ENCODE results near the gene ZFHX3. TPM values are rescaled to one million over a fixed set of nuclear protein-coding genes. Genes with fewer than 3 reads are reported as not detected.
A peak's percentile ranks its signal among the peaks of the same experiment; 100 is the strongest.

The ZFHX3 gene
- total and polyA plus RNA-seq, 2 donors (not counting 1 experiment from before 2014, with no cell fraction given), result 4.7 to 7.3 TPM

DNA sequence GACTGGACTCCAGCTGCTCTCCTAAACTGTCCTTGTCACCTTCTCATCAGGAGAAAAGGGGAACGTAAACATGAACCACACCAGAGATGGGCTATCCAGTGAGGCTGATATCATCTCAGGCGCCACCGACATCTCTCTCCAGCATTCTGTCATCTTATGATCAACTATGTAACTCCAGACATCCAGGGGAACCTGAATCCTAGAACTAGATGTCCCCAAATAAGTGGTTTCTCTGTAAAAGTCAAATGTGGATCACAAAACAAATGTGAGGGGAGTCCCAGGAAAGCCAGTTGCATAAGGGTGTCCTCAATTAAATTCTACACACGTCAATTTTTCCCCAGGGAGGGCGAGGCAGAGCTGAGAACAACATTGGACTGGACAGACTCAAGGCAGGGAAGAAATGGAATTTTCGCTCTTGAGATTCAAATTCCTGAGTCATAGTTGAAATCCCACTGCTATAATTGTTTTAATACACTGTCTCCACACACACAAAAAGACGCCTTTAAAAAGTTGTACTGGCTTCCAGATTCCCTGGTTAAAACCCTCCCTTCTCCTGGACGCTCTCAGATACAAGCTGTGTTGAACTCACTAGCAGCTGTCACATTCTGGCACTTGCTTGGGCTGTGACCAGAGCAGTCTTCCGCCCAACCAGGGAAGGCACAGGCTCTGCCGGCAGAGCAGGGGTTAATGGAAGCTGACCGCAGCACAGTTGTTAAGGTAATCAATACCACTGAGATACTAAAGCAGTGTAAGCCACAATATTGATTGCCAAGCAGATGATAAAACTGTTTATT, 62.6 kb downstream of the ZFHX3 start:
- Histone ChIP-seq H3K4me2 (ENCODE audit: extremely low read depth, insufficient read depth, low read length) (peak overlapping the region; percentile 55), H2AFZ (ENCODE audit: low read length) (no peak overlapping the region), H4K20me1 (ENCODE audit: control insufficient read depth, extremely low read depth, insufficient read depth, low read length) (no peaks in the 10 kb centered on the region), H3K9me3 (ENCODE audit: control insufficient read depth, insufficient read depth, low read depth, low read length) (no peaks in the 10 kb centered on the region), H3K4me3 (replicated peaks in 1 of 4; ENCODE audit: control extremely low read depth in 1 of 4, insufficient read depth in 1 of 4, low read depth in 3 of 4, low read length in 4 of 4) (peak overlapping the region in 2 of 4 experiments; percentile 3 to 8), H3K27me3 (ENCODE audit: control insufficient read depth, insufficient read depth, low read length) (no peaks in the 10 kb centered on the region), H3K4me1 (ENCODE audit: control insufficient read depth, extremely low read depth, insufficient read depth, low read length) (peaks cover 15% of the 10 kb centered on the region), H3K9ac (ENCODE audit: insufficient read depth, low read length) (no peak overlapping the region), H3K36me3 (ENCODE audit: control insufficient read depth, insufficient read depth, low read length) (no peaks in the 10 kb centered on the region), H3K27ac (ENCODE audit: insufficient read depth, low read length) (peak overlapping the region; percentile 67), H3K79me2 (ENCODE audit: control insufficient read depth, insufficient read depth, low read length) (peaks cover 74% of the 10 kb centered on the region)
- DNase-seq (ENCODE audit: low read depth in 2 of 2), result peak; percentile 56 to 81
- TF ChIP-seq EZH2 (IDR thresholded peaks at IDR 0.05; ENCODE audit: low read length, missing control alignments), result no peak
- TF ChIP-seq, protein P1, sequence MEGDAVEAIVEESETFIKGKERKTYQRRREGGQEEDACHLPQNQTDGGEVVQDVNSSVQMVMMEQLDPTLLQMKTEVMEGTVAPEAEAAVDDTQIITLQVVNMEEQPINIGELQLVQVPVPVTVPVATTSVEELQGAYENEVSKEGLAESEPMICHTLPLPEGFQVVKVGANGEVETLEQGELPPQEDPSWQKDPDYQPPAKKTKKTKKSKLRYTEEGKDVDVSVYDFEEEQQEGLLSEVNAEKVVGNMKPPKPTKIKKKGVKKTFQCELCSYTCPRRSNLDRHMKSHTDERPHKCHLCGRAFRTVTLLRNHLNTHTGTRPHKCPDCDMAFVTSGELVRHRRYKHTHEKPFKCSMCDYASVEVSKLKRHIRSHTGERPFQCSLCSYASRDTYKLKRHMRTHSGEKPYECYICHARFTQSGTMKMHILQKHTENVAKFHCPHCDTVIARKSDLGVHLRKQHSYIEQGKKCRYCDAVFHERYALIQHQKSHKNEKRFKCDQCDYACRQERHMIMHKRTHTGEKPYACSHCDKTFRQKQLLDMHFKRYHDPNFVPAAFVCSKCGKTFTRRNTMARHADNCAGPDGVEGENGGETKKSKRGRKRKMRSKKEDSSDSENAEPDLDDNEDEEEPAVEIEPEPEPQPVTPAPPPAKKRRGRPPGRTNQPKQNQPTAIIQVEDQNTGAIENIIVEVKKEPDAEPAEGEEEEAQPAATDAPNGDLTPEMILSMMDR (conservative IDR thresholded peaks at IDR 0.05 in 1 of 2, IDR thresholded peaks at IDR 0.05 in 1 of 2; ENCODE audit: low read depth in 1 of 2, low read length in 2 of 2), result no peak

DNA sequence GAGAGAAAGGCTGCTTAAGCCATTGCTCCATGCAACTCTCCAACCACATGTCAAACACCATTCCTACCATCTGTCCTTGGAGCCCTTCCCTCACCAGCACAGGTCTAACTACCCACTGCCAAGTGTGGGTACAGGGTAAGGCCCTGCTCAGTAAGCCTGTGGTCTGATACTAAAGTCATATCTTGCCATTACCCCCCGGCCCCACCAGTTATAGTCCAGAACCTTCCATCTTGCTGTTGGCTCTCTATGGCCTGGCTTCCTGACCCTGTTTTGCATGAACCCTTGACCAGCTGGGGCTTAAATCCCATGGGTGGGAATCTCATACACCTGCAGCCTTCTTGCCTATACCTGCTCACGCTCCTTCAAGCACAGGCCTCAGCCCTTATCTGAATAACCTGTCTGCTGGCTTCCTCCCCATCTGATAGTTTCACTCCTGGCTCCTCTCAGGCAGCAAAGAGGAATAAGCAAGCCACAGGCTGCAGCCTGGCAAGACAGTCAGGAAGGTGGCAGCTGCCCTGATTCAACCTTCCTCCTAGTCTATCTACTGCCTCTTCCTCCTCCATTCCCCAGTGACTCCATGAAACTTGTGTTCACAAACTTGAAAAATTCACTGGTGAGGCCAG, 64.1 kb downstream of the ZFHX3 start:
- Histone ChIP-seq H3K4me2 (ENCODE audit: extremely low read depth, insufficient read depth, low read length) (no peak overlapping the region), H3K27ac (ENCODE audit: insufficient read depth, low read length) (no peak overlapping the region), H3K4me3 (replicated peaks in 1 of 4; ENCODE audit: control extremely low read depth in 1 of 4, insufficient read depth in 1 of 4, low read depth in 3 of 4, low read length in 4 of 4) (no peak overlapping the region), H2AFZ (ENCODE audit: low read length) (no peak overlapping the region), H3K27me3 (ENCODE audit: control insufficient read depth, insufficient read depth, low read length) (no peaks in the 10 kb centered on the region), H3K9me3 (ENCODE audit: control insufficient read depth, insufficient read depth, low read depth, low read length) (no peaks in the 10 kb centered on the region), H3K36me3 (ENCODE audit: control insufficient read depth, insufficient read depth, low read length) (no peaks in the 10 kb centered on the region), H3K9ac (ENCODE audit: insufficient read depth, low read length) (no peak overlapping the region), H3K4me1 (ENCODE audit: control insufficient read depth, extremely low read depth, insufficient read depth, low read length) (peaks cover 14% of the 10 kb centered on the region), H3K79me2 (ENCODE audit: control insufficient read depth, insufficient read depth, low read length) (peaks cover 85% of the 10 kb centered on the region), H4K20me1 (ENCODE audit: control insufficient read depth, extremely low read depth, insufficient read depth, low read length) (no peaks in the 10 kb centered on the region)
- TF ChIP-seq EZH2 (IDR thresholded peaks at IDR 0.05; ENCODE audit: low read length, missing control alignments), result no peak
- TF ChIP-seq, protein P1 (conservative IDR thresholded peaks at IDR 0.05 in 1 of 2, IDR thresholded peaks at IDR 0.05 in 1 of 2; ENCODE audit: low read depth in 1 of 2, low read length in 2 of 2), result no peak
- no peak for DNase-seq (ENCODE audit: low read depth in 2 of 2)

DNA sequence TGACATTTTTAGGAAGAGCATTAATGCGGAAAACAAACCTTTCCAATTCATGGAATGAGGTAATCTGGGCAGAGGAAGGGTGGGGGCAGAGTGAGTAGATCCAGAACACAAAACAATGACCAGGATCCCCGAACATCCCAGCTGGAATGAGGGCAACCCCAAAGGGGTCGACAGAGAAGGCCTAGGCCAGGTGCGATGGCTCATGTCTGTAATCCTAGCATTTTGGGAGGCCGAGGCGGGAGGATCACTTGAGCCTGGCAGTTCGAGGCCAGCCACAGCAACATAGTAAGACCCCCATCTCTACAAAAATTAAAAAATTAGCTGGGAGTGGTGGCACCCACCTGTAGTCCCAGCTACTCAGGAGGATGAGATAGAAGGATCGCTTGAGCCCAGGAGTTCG, 64.7 kb downstream of the ZFHX3 start:
- H3K4me2 ChIP-seq (ENCODE audit: extremely low read depth, insufficient read depth, low read length), result no peak overlapping the region
- no peaks in the 10 kb centered on the region for H4K20me1 ChIP-seq (ENCODE audit: control insufficient read depth, extremely low read depth, insufficient read depth, low read length)
- peaks cover 14% of the 10 kb centered on the region for H3K4me1 ChIP-seq (ENCODE audit: control insufficient read depth, extremely low read depth, insufficient read depth, low read length)
- no peaks in the 10 kb centered on the region for H3K36me3 ChIP-seq (ENCODE audit: control insufficient read depth, insufficient read depth, low read length)
- peak in 1 of 2 donors; percentile 31 for DNase-seq (ENCODE audit: low read depth in 2 of 2)
- peaks cover 86% of the 10 kb centered on the region for H3K79me2 ChIP-seq (ENCODE audit: control insufficient read depth, insufficient read depth, low read length)
- H3K9ac ChIP-seq (ENCODE audit: insufficient read depth, low read length), result no peak overlapping the region
- no peak overlapping the region for H3K27ac ChIP-seq (ENCODE audit: insufficient read depth, low read length)
- H3K27me3 ChIP-seq (ENCODE audit: control insufficient read depth, insufficient read depth, low read length), result no peaks in the 10 kb centered on the region
- TF ChIP-seq, protein P1 (conservative IDR thresholded peaks at IDR 0.05 in 1 of 2, IDR thresholded peaks at IDR 0.05 in 1 of 2; ENCODE audit: low read depth in 1 of 2, low read length in 2 of 2), result no peak
- no peak for TF ChIP-seq EZH2 (IDR thresholded peaks at IDR 0.05; ENCODE audit: low read length, missing control alignments)
- H3K9me3 ChIP-seq (ENCODE audit: control insufficient read depth, insufficient read depth, low read depth, low read length), result no peaks in the 10 kb centered on the region
- no peak overlapping the region for H3K4me3 ChIP-seq (replicated peaks in 1 of 4; ENCODE audit: control extremely low read depth in 1 of 4, insufficient read depth in 1 of 4, low read depth in 3 of 4, low read length in 4 of 4)
- H2AFZ ChIP-seq (ENCODE audit: low read length), result no peak overlapping the region

Measured in fibroblast of lung (primary cell).